ENCODE data around the gene SACM1L.

SACM1L gene

DNA sequence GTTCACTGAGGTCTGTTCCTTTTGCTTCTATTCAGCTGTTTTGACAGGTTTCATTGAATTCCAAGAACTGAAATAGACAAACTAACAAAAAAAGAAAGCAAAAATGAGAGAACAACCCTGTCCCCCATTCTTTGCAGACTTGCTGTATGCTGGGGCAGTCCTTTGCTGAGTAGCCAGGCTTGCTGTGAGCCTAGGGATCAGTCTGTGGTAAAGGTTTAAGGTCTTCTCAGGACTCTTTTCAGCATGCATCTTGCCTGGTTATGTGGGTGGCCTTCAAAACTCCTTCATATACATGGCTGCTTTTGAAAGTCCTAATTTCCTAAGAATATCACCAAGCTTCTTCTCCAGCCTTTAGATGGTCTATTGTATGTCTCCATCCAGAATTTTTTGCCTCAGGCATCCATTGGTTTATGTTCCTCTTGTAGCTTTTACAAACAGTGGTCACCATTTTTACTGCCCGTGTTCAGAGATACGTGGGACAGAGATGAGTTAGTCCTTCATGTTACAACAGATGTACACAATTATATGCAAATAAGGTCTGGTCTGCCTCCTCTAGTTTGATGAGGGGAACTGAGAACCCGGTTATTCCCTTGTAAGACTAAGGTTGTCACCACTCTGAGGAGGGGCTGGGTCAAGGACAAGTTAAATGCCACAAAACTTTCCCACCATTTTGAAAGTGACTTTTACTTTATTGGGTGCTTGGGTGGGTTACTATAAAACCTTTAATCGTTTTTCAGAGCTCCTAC lies 41.4 kb downstream of the SACM1L start:
- TF ChIP-seq, protein P1, sequence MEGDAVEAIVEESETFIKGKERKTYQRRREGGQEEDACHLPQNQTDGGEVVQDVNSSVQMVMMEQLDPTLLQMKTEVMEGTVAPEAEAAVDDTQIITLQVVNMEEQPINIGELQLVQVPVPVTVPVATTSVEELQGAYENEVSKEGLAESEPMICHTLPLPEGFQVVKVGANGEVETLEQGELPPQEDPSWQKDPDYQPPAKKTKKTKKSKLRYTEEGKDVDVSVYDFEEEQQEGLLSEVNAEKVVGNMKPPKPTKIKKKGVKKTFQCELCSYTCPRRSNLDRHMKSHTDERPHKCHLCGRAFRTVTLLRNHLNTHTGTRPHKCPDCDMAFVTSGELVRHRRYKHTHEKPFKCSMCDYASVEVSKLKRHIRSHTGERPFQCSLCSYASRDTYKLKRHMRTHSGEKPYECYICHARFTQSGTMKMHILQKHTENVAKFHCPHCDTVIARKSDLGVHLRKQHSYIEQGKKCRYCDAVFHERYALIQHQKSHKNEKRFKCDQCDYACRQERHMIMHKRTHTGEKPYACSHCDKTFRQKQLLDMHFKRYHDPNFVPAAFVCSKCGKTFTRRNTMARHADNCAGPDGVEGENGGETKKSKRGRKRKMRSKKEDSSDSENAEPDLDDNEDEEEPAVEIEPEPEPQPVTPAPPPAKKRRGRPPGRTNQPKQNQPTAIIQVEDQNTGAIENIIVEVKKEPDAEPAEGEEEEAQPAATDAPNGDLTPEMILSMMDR (IDR thresholded peaks at IDR 0.05; ENCODE audit: low read depth, low read length) = no peak
- H3K4me3 ChIP-seq (ENCODE audit: low read depth, low read length) = no peak overlapping the region

DNA sequence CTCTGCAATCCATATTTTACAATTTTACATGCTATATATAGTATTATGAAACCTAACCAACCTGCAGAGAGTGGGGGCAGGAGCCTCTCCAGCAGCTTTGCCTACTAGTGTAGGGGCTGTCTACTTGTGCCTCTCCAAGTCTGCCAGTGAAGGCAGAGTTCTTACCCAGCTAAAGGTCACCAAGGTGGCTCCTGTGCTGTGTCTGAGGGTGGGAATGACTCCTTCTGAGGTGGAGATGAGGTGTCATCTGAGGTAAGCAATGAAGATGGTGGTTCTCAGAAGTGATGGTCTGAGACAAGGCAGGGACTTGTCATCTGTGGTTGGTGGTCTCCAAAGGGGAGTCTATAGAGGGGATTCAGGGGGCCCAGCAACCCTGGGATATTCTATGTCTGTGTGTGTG lies 47.5 kb downstream of the SACM1L start:
- H3K4me3 ChIP-seq (ENCODE audit: low read depth, low read length) = no peak overlapping the region
- TF ChIP-seq, protein P1 (IDR thresholded peaks at IDR 0.05; ENCODE audit: low read depth, low read length) = no peak

DNA sequence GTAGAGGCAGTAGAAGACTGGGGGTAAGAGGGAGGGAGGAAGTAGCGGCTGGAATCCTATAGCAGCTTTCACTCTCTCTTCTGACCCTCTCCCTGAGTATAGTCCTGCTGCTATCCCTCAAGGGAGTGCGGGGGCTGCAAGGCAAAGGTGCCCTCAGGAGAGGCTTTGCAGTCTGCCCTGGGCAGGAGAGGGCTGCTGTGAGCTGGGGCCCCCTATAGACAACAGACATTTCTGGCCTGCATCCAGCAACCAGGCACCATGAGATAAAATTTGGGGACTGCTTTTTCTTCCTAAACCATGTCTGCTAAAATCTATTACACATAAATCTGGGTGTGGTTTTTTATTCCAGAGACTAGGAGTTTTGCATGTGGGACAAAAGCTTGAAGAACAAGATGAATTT lies 48.0 kb downstream of the SACM1L start:
- TF ChIP-seq, protein P1 (IDR thresholded peaks at IDR 0.05; ENCODE audit: low read depth, low read length) = no peak
- no peak overlapping the region for H3K4me3 ChIP-seq (ENCODE audit: low read depth, low read length)

DNA sequence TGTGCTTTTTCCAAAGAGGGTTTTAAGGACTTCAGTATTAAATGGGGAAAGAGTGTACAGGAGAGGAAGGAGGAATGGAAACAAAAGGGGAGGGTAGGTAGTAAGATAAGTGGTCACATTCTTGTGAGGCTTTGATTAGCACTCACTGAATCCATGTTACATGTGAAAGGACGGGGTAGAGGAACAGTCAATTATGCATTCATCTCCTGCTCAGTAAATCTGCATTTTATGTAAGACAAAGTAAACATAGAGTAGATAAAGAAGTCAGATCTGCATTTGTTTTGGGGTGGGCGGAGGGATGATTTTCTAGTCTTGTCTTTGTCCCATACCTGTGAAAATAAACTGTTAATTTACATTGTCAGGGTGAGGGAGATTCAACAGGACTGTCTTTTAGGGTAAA lies 50.8 kb downstream of the SACM1L start:
- TF ChIP-seq, protein P1 (IDR thresholded peaks at IDR 0.05; ENCODE audit: low read depth, low read length) = no peak
- no peak overlapping the region for H3K4me3 ChIP-seq (ENCODE audit: low read depth, low read length)

DNA sequence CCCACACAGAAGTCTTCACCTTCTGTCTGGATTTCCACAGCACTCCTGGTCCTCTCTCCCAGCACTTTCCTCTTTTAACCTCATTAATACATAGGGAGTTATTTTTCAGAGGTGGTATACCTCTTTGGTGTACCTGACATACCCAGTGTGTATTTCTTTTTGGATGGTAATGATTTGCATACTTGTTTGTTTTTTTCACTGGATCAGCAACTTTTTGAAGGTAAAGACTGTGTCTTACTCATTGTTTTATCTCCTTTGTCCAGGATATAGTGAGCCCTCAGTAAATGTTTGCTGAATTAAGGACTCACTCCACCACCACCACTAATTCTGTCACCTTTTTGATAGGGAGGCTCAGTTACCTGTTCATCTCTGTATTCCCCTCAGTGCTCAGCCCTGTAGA lies 52.1 kb downstream of the SACM1L start:
- TF ChIP-seq, protein P1 (IDR thresholded peaks at IDR 0.05; ENCODE audit: low read depth, low read length) = no peak
- H3K4me3 ChIP-seq (ENCODE audit: low read depth, low read length) = no peak overlapping the region

DNA sequence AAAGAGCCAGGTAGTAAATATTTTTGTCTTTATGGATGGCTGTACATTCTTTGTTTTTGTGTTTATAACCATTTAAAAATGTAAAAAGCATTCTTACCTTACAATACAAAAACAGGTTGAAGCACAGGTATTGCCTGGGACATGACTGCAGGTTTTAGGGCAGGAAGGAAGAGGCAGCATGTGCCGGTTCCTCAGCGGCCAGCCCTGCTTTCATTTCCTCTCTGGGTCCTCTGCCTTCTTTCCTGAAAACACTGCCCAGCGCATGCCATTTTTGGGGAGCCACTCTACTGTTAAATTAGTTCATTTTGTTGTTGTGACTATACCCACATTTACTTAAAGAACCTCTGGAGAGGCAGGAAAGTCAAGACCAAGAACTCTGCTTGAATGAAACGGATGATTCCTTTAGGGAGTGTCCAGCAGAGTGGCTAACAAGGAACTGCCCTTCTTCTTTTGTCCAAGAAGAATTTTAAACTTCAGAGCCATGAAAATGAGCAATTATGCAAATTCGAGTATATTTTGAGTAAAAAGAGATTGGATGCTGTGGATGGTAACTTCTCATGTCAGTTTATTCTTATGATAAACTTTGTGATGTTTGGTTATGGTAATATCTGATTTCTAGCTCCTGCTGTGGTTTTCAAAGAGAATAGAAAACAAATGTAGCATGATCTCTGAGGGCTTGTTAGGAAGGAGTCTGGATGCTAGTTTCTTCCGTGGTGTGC lies 52.7 kb downstream of the SACM1L start:
- no peak overlapping the region for H3K4me3 ChIP-seq (ENCODE audit: low read depth, low read length)
- TF ChIP-seq, protein P1 (IDR thresholded peaks at IDR 0.05; ENCODE audit: low read depth, low read length) = no peak

DNA sequence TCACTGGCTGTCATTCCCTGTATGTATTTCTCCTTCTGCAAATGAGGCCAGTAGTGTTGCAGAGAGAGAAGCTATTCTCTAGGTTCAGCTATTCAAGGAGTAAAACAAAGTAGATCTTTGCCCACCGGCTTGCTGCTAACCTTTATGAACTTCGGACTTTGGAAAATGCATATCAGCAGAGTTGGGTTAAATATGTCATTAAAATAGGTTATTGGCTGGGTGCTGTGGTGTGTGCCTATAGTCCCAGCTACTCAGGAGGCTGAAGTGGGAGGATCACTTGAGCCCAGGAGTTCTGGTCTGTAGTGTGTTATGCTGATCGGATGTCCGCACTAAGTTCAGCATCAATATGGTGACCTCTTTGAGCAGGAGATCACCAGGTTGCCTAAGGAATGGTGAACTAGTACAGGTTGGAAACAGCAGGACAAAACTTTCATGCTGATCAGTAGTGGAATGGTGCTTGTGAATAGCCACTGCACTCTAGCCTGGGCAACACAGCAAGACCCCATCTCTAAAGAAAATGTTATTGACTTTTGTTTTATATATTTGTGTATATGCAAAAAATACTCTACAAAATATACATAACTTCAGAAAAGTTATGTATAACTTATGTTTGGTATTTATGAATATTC lies 53.4 kb downstream of the SACM1L start:
- no peak overlapping the region for H3K4me3 ChIP-seq (ENCODE audit: low read depth, low read length)
- TF ChIP-seq, protein P1 (IDR thresholded peaks at IDR 0.05; ENCODE audit: low read depth, low read length) = no peak
